H9 (cell line): ENCODE measurements around the gene ILF3. TPM values are rescaled to one million over a fixed set of nuclear protein-coding genes. Genes with fewer than 3 reads are reported as not detected.

Experiments used
- DNase-seq: peaks from one replicate; pipeline ENCODE4 v3.0.0-alpha.2; 2017
- H2AFZ ChIP-seq: one replicate; pipeline ENCODE4 v1.6.1; 2013; ENCODE audit warnings: mild to moderate bottlenecking, low read length, control low read depth, moderate library complexity
- H2AK5ac ChIP-seq: 2 replicates; pipeline ENCODE4 v1.6.1; 2013; ENCODE audit warnings: low read length, control low read depth, mixed read lengths; ENCODE audit not compliant: insufficient read length
- H2BK120ac ChIP-seq: one replicate; pipeline ENCODE4 v1.6.1; 2013; ENCODE audit warnings: low read depth, mild to moderate bottlenecking, low read length, control low read depth, inconsistent platforms; ENCODE audit not compliant: poor library complexity, severe bottlenecking
- H2BK12ac ChIP-seq: 2 replicates; pipeline ENCODE4 v1.6.1; 2013; ENCODE audit warnings: low read length, control low read depth, mixed read lengths, low read depth; ENCODE audit not compliant: insufficient read length
- H2BK15ac ChIP-seq: 2 replicates; pipeline ENCODE4 v1.6.1; 2013; ENCODE audit warnings: low read depth, low read length, control low read depth
- H2BK20ac ChIP-seq: one replicate; pipeline ENCODE4 v1.6.1; 2013; ENCODE audit warnings: low read depth, mild to moderate bottlenecking, low read length, control low read depth, inconsistent platforms; ENCODE audit not compliant: poor library complexity, severe bottlenecking
- H2BK5ac ChIP-seq: 2 replicates; pipeline ENCODE4 v1.6.1; 2013; ENCODE audit warnings: low read length, control low read depth, mixed read lengths; ENCODE audit not compliant: insufficient read length
- H3K14ac ChIP-seq: 2 replicates; pipeline ENCODE4 v1.6.1; 2013; ENCODE audit warnings: low read length, control low read depth; ENCODE audit not compliant: insufficient read depth
- H3K18ac ChIP-seq: 2 replicates; pipeline ENCODE4 v1.6.1; 2013; ENCODE audit warnings: low read depth, mild to moderate bottlenecking, mixed read lengths, low read length, control low read depth; ENCODE audit not compliant: insufficient read length
- H3K23ac ChIP-seq: 2 replicates; pipeline ENCODE4 v1.6.1; 2013; ENCODE audit warnings: low read length, control low read depth, mixed read lengths, low read depth; ENCODE audit not compliant: insufficient read length
- H3K23me2 ChIP-seq: 2 replicates; pipeline ENCODE4 v1.6.1; 2013; ENCODE audit warnings: low read depth, mild to moderate bottlenecking, mixed read lengths, low read length, control low read depth; ENCODE audit not compliant: insufficient read length, poor library complexity, severe bottlenecking
- H3K27ac ChIP-seq: 2 replicates; pipeline ENCODE4 v1.5.1; 2013; ENCODE audit warnings: low read length, control low read depth, mixed read lengths, low read depth; ENCODE audit not compliant: insufficient read length
- H3K27me3 ChIP-seq: 2 replicates; pipeline ENCODE4 v1.6.1; 2013; ENCODE audit warnings: low read length, control low read depth, inconsistent platforms; ENCODE audit not compliant: insufficient read depth
- H3K4ac ChIP-seq: 2 replicates; pipeline ENCODE4 v1.6.1; 2013; ENCODE audit warnings: low read depth, mild to moderate bottlenecking, control low read depth, inconsistent platforms, low read length, moderate library complexity
- H3K4me1 ChIP-seq: 2 replicates; pipeline ENCODE4 v1.6.1; 2013; ENCODE audit warnings: low read length, control low read depth, inconsistent platforms; ENCODE audit not compliant: insufficient read depth
- H3K4me2 ChIP-seq: 2 replicates; pipeline ENCODE4 v1.6.1; 2013; ENCODE audit warnings: low read length, control low read depth, mixed read lengths; ENCODE audit not compliant: insufficient read length, insufficient read depth
- H3K56ac ChIP-seq: 2 replicates; pipeline ENCODE4 v1.6.1; 2013; ENCODE audit warnings: low read depth, mild to moderate bottlenecking, mixed read lengths, low read length, control low read depth; ENCODE audit not compliant: insufficient read length
- H3K79me1 ChIP-seq: 2 replicates; pipeline ENCODE4 v1.6.1; 2013; ENCODE audit warnings: low read depth, mild to moderate bottlenecking, moderate library complexity, low read length, control low read depth, inconsistent platforms; ENCODE audit not compliant: insufficient read depth, poor library complexity, severe bottlenecking
- H3K79me2 ChIP-seq: 2 replicates; pipeline ENCODE4 v1.6.1; 2013; ENCODE audit warnings: low read length, control low read depth, inconsistent platforms; ENCODE audit not compliant: insufficient read depth
- H3K9ac ChIP-seq: 2 replicates; pipeline ENCODE4 v1.6.1; 2013; ENCODE audit warnings: low read length, control low read depth, mixed read lengths; ENCODE audit not compliant: insufficient read length; ENCODE audit errors: extremely low read depth
- H3K9me3 ChIP-seq: one replicate; pipeline ENCODE4 v1.6.1; 2013; ENCODE audit warnings: low read depth, low read length, inconsistent platforms; ENCODE audit not compliant: control insufficient read depth
- H3T11ph ChIP-seq: one replicate; pipeline ENCODE4 v1.6.1; 2013; ENCODE audit warnings: mild to moderate bottlenecking, low read length, control low read depth, inconsistent platforms
- H4K20me1 ChIP-seq: one replicate; pipeline ENCODE4 v1.6.1; 2013; ENCODE audit not compliant: control insufficient read depth, insufficient read length, insufficient read depth
- H4K5ac ChIP-seq: 2 replicates; pipeline ENCODE4 v1.6.1; 2013; ENCODE audit warnings: low read depth, mild to moderate bottlenecking, mixed read lengths, low read length, control low read depth; ENCODE audit not compliant: insufficient read length
- H4K8ac ChIP-seq: replicated peaks from 2 replicates; pipeline ENCODE4 v1.6.1; 2013; ENCODE audit warnings: low read length, control low read depth, mixed read lengths, low read depth; ENCODE audit not compliant: insufficient read length
- H4K91ac ChIP-seq: 2 replicates; pipeline ENCODE4 v1.6.1; 2013; ENCODE audit warnings: low read depth, mild to moderate bottlenecking, moderate library complexity, mixed read lengths, low read length, control low read depth; ENCODE audit not compliant: insufficient read length
- H3K27ac Mint-ChIP-seq, 3 experiments: 2 replicates in 2 of 3; 3 replicates in 1 of 3; pipeline ENCODE4 v1.8.0; 2020 to 2021; ENCODE audit warnings: mixed read lengths in 3 of 3, mild to moderate bottlenecking in 1 of 3, moderate library complexity in 1 of 3
- H3K27me3 Mint-ChIP-seq: 2 replicates; pipeline ENCODE4 v1.8.0; 2021; ENCODE audit warnings: low read depth, mild to moderate bottlenecking, moderate library complexity, mixed read lengths
- H3K36me3 Mint-ChIP-seq, 3 experiments: 2 replicates in 2 of 3; 3 replicates in 1 of 3; pipeline ENCODE4 v1.8.0; 2020 to 2021; ENCODE audit warnings: low read depth in 3 of 3, mixed read lengths in 3 of 3; ENCODE audit not compliant: insufficient read depth in 1 of 3
- H3K4me1 Mint-ChIP-seq, 2 experiments: 2 replicates each; pipeline ENCODE4 v1.8.0; 2020; ENCODE audit warnings: mixed read lengths in 2 of 2
- H3K4me3 Mint-ChIP-seq, 2 experiments: 2 replicates in 1 of 2; 3 replicates in 1 of 2; pipeline ENCODE4 v1.8.0; 2020 to 2021; ENCODE audit warnings: mild to moderate bottlenecking in 2 of 2, mixed read lengths in 2 of 2, moderate library complexity in 1 of 2
- H3K9me3 Mint-ChIP-seq, 2 experiments: 2 replicates in 1 of 2; 3 replicates in 1 of 2; pipeline ENCODE4 v1.8.0; 2020; ENCODE audit warnings: mild to moderate bottlenecking in 2 of 2, mixed read lengths in 2 of 2, moderate library complexity in 1 of 2
- CTCF ChIP-seq: fragments of 200-600 bp; sonication (generic); conservative IDR thresholded peaks from 3 replicates; pipeline ENCODE4 v1.8.0; 2021; ENCODE audit warnings: antibody characterized with exemption, mild to moderate bottlenecking
- WGBS: extraction: QIAGEN DNeasy Blood & Tissue Kit; methylation state at CpG from one replicate; pipeline ENCODE4 v1.1.7; 2013; ENCODE audit warnings: missing lambda C conversion rate, low lambda C conversion rate, mixed read lengths; ENCODE audit not compliant: insufficient read length; ENCODE audit errors: extremely low coverage; 5-methylcytosine and 5-hydroxymethylcytosine counted together
- total RNA-seq: library from RNA; stranded (reverse); gene quantifications from 2 replicates; pipeline ENCODE4 v1.2.1, GENCODE V29; 2021

ILF3 gene
- total RNA-seq, 1 experiment from 2014 or later, result 841 TPM

- Histone ChIP-seq H2BK5ac (no peak overlapping the region), H4K20me1 (no peaks in the 10 kb centered on the region), H3K18ac (no peak overlapping the region), H2BK20ac (no peak overlapping the region), H3K4me1 (no peaks in the 10 kb centered on the region), H3K14ac (no peak overlapping the region), H3K79me2 (no peaks in the 10 kb centered on the region), H3K27ac (no peak overlapping the region), H3K23me2 (no peaks in the 10 kb centered on the region), H2BK12ac (no peak overlapping the region), H3K27me3 (no peaks in the 10 kb centered on the region), H3K23ac (no peak overlapping the region), H2AK5ac (no peak overlapping the region), H3K9ac (no peak overlapping the region), H3T11ph (no peak overlapping the region), H4K5ac (no peak overlapping the region), H3K79me1 (no peaks in the 10 kb centered on the region), H4K91ac (no peak overlapping the region), H3K56ac (no peak overlapping the region), H3K4me2 (no peak overlapping the region), H3K9me3 (no peaks in the 10 kb centered on the region), H2BK120ac (no peak overlapping the region), H3K4ac (no peak overlapping the region), H2BK15ac (no peak overlapping the region), H2AFZ (no peak overlapping the region), H4K8ac (no peak overlapping the region)
- H3K9me3 Mint-ChIP-seq, result no peaks in the 10 kb centered on the region
- H3K27me3 Mint-ChIP-seq, result no peaks in the 10 kb centered on the region
- H3K36me3 Mint-ChIP-seq, result peaks cover 51 to 89% (median 80%) of the 10 kb centered on the region in 3 experiments; a peak in 6 of 7 replicates
- H3K27ac Mint-ChIP-seq, result peak overlapping the region; percentile 67 to 95 (median 86); a peak in 4 of 7 replicates
- TF ChIP-seq CTCF, result no peak
- DNase-seq, result peak; percentile 73
- no peak overlapping the region for H3K4me3 Mint-ChIP-seq
- no CpG with 5 or more reads among the region's 37 CpGs for whole genome bisulfite sequencing
- peaks cover 10 to 12% of the 10 kb centered on the region in 2 experiments for H3K4me1 Mint-ChIP-seq
Measured at GRCh38 chr19:10636304-10636972, 17.7 kb upstream of the ILF3 start.
